SK-N-SH treated with all-trans-retinoic acid at 6 μM for 48 hours (cell line): ENCODE data around the gene WDR53.

ENCODE experiments used
- ARNTL ChIP-seq: fragments of 450-650 bp; formaldehyde crosslinking; IDR thresholded peaks from 2 replicates; pipeline ENCODE4 v1.5.0; 2020; ENCODE audit warnings: low read depth, mild to moderate bottlenecking, moderate library complexity, borderline replicate concordance
- ISL1 ChIP-seq: fragments of 250-450 bp; sonication (Bioruptor Pico); IDR thresholded peaks from 2 replicates; pipeline ENCODE4 v2.1.2; 2022; ENCODE audit warnings: mild to moderate bottlenecking, moderate library complexity
- OSR1 ChIP-seq: fragments of 250-450 bp; sonication (Bioruptor Pico); IDR thresholded peaks from 2 replicates; pipeline ENCODE4 v1.8.0; 2022; ENCODE audit warnings: moderate library complexity, mild to moderate bottlenecking, inconsistent platforms
- ZFP30 ChIP-seq: fragments of 450-650 bp; formaldehyde crosslinking; IDR thresholded peaks from 2 replicates; pipeline ENCODE4 v1.5.0; 2022; ENCODE audit warnings: mild to moderate bottlenecking, moderate library complexity

- TF ChIP-seq ZFP30 (no peak), ISL1 (no peak), OSR1 (CRISPR knock-in tag) (no peak), ARNTL (CRISPR knock-in tag) (no peak)
Measured at GRCh38 chr3:196611761-196612483, 43.6 kb upstream of the WDR53 start.
